ENCODE data around the gene MYO3A. TPM values are rescaled to one million over a fixed set of nuclear protein-coding genes. Genes with fewer than 3 reads are reported as not detected.

MYO3A gene
- total and polyA plus RNA-seq, 2 donors (not counting 1 experiment from before 2014, with no cell fraction given): 0.27 to 1.4 TPM

- no peak overlapping the region for H3K4me2 ChIP-seq (replicated peaks; ENCODE audit: low read depth, low read length, poor library complexity, severe bottlenecking)
- WGBS (ENCODE audit: insufficient coverage): 100% methylated on average over 1 of the region's 7 CpGs
- H3K27ac Mint-ChIP-seq: no peak overlapping the region
- H3K9me3 Mint-ChIP-seq (ENCODE audit: insufficient read depth): peaks cover 3% of the 10 kb centered on the region
- H3K79me2 ChIP-seq (ENCODE audit: control insufficient read depth, insufficient read depth, low read length): no peaks in the 10 kb centered on the region
- no peak overlapping the region for H3K4me3 ChIP-seq (ENCODE audit: control extremely low read depth in 1 of 5, extremely low read depth in 1 of 5, insufficient read depth in 1 of 5, low read depth in 2 of 5, low read length in 4 of 5)
- no peaks in the 10 kb centered on the region for H3K27me3 Mint-ChIP-seq
- intact Hi-C loops (cut with micrococcal nuclease): no loop called here
- no peaks in the 10 kb centered on the region for H3K9me3 ChIP-seq (ENCODE audit: control extremely low read depth in 1 of 3, control insufficient read depth in 2 of 3, insufficient read depth in 1 of 3, low read length in 2 of 3)
- H3K27ac ChIP-seq (ENCODE audit: low read length in 2 of 2): no peak overlapping the region
- ATAC-seq (ENCODE audit: low read depth) (no peak), DNase-seq (no peak)
- H3K36me3 ChIP-seq (replicated peaks in 1 of 2; ENCODE audit: control extremely low read depth in 1 of 2, control insufficient read depth in 1 of 2, extremely low read depth in 1 of 2, insufficient read depth in 2 of 2, low read length in 1 of 2): peaks cover 0 to 2% of the 10 kb centered on the region in 2 experiments
- no peak overlapping the region for H3K4me3 Mint-ChIP-seq
- H3K4me1 Mint-ChIP-seq: no peaks in the 10 kb centered on the region
- no peaks in the 10 kb centered on the region for H3K4me1 ChIP-seq (ENCODE audit: control insufficient read depth in 2 of 2, insufficient read depth in 2 of 2, low read length in 2 of 2)
- no peak overlapping the region for H2AFZ ChIP-seq (ENCODE audit: insufficient read depth, low read depth, low read length, poor library complexity, severe bottlenecking)
- ChIA-PET POLR2A (no interaction called here), CTCF (no interaction called here)
- TF ChIP-seq CTCF (IDR thresholded peaks at IDR 0.05) (no peak), EZH2 (IDR thresholded peaks at IDR 0.05; ENCODE audit: borderline replicate concordance, insufficient read depth, low read depth, low read length, poor library complexity, severe bottlenecking) (no peak)
- H3K9ac ChIP-seq (ENCODE audit: low read length): no peak overlapping the region
- H3K27me3 ChIP-seq (replicated peaks in 1 of 4; ENCODE audit: control extremely low read depth in 1 of 4, control insufficient read depth in 3 of 4, insufficient read depth in 4 of 4, low read length in 3 of 4): no peaks in the 10 kb centered on the region
- no peaks in the 10 kb centered on the region for H4K20me1 ChIP-seq (ENCODE audit: control insufficient read depth, insufficient read depth, low read length, poor library complexity, severe bottlenecking)
These were observed 112.2 kb downstream of the MYO3A start for GRCh38 chr10:26046073-26046700.

- ChIA-PET CTCF (no interaction called here), POLR2A (no interaction called here)
- DNase-seq (no peak), ATAC-seq (ENCODE audit: low read depth) (no peak)
- TF ChIP-seq EZH2 (IDR thresholded peaks at IDR 0.05; ENCODE audit: borderline replicate concordance, insufficient read depth, low read depth, low read length, poor library complexity, severe bottlenecking): no peak
- TF ChIP-seq CTCF (IDR thresholded peaks at IDR 0.05): no peak
- H3K36me3 ChIP-seq (replicated peaks in 1 of 2; ENCODE audit: control extremely low read depth in 1 of 2, control insufficient read depth in 1 of 2, extremely low read depth in 1 of 2, insufficient read depth in 2 of 2, low read length in 1 of 2): peaks cover 0 to 2% of the 10 kb centered on the region in 2 experiments
- no peak overlapping the region for H3K27ac ChIP-seq (ENCODE audit: low read length in 2 of 2)
- no peak overlapping the region for H2AFZ ChIP-seq (ENCODE audit: insufficient read depth, low read depth, low read length, poor library complexity, severe bottlenecking)
- peaks cover 0 to 3% (median 0%) of the 10 kb centered on the region in 3 donors for H3K9me3 ChIP-seq (ENCODE audit: control extremely low read depth in 1 of 3, control insufficient read depth in 2 of 3, insufficient read depth in 1 of 3, low read length in 2 of 3)
- H3K27me3 ChIP-seq (replicated peaks in 1 of 4; ENCODE audit: control extremely low read depth in 1 of 4, control insufficient read depth in 3 of 4, insufficient read depth in 4 of 4, low read length in 3 of 4): no peaks in the 10 kb centered on the region
- H3K4me3 Mint-ChIP-seq: no peak overlapping the region
- H3K27me3 Mint-ChIP-seq: no peaks in the 10 kb centered on the region
- H3K9me3 Mint-ChIP-seq (ENCODE audit: insufficient read depth): peaks cover under 1% of the 10 kb centered on the region
- H3K4me2 ChIP-seq (replicated peaks; ENCODE audit: low read depth, low read length, poor library complexity, severe bottlenecking): no peak overlapping the region
- intact Hi-C loops (cut with micrococcal nuclease): no loop called here
- no peak overlapping the region for H3K27ac Mint-ChIP-seq
- WGBS (ENCODE audit: insufficient coverage): 90% methylated on average over 2 of the region's 2 CpGs
- H3K4me1 ChIP-seq (ENCODE audit: control insufficient read depth in 2 of 2, insufficient read depth in 2 of 2, low read length in 2 of 2): no peaks in the 10 kb centered on the region
- H3K4me3 ChIP-seq (ENCODE audit: control extremely low read depth in 1 of 5, extremely low read depth in 1 of 5, insufficient read depth in 1 of 5, low read depth in 2 of 5, low read length in 4 of 5): no peak overlapping the region
- no peak overlapping the region for H3K9ac ChIP-seq (ENCODE audit: low read length)
- no peaks in the 10 kb centered on the region for H4K20me1 ChIP-seq (ENCODE audit: control insufficient read depth, insufficient read depth, low read length, poor library complexity, severe bottlenecking)
- H3K79me2 ChIP-seq (ENCODE audit: control insufficient read depth, insufficient read depth, low read length): no peaks in the 10 kb centered on the region
- H3K4me1 Mint-ChIP-seq: no peaks in the 10 kb centered on the region
These were observed 114.7 kb downstream of the MYO3A start for GRCh38 chr10:26048756-26049155.

Data from B cell (primary cell).